Stimulated activated CD4-positive, alpha-beta T cell treated with anti-CD3 and anti-CD28 coated beads, Interleukin-15, amount 100 ng/mL, for 24 hours (primary cell): Measurements from ENCODE around the gene FPGS.
"Not testable (repeated sequence)": the region's sequence is repeated elsewhere in the genome, so short reads cannot be mapped to it uniquely, and the experiment has no call there.

Source experiments
- DNase-seq: peaks from one replicate; pipeline ENCODE4 v3.0.0-alpha.2; 2020

Gene FPGS

GRCh38 chr9:127771570-127772189 is 31.0 kb upstream of the FPGS start:
- no peak for DNase-seq

- no peak for DNase-seq
Measured at GRCh38 chr9:127772603-127773002, 30.1 kb upstream of the FPGS start.

- no peak for DNase-seq
Measured at GRCh38 chr9:127773272-127773671, 29.4 kb upstream of the FPGS start.

- no peak for DNase-seq
Measured at GRCh38 chr9:127773981-127774380, 28.7 kb upstream of the FPGS start.

GRCh38 chr9:127776195-127776923 is 26.3 kb upstream of the FPGS start:
- peak; percentile 84 for DNase-seq

GRCh38 chr9:127776924-127777289 is 25.8 kb upstream of the FPGS start:
- peak; percentile 32 for DNase-seq

- no peak for DNase-seq
Measured at GRCh38 chr9:127777368-127777980, 25.2 kb upstream of the FPGS start.

GRCh38 chr9:127778280-127779135 is 24.2 kb upstream of the FPGS start, which contains the start of gene SH2D3C:
Gene SH2D3C (minus strand): TSS chr9:127778666. CDS start chr9:127778627, 39 bp downstream.
- DNase-seq, result peak; percentile 65

GRCh38 chr9:127779136-127779981 is 23.3 kb upstream of the FPGS start:
- peak; percentile 76 for DNase-seq

- no peak for DNase-seq
Measured at GRCh38 chr9:127780126-127780885, 22.4 kb upstream of the FPGS start.

GRCh38 chr9:127780909-127781308 is 21.8 kb upstream of the FPGS start:
- not testable (repeated sequence) for DNase-seq

GRCh38 chr9:127781806-127782205 is 20.9 kb upstream of the FPGS start:
- no peak for DNase-seq

GRCh38 chr9:127783111-127784008 is 19.3 kb upstream of the FPGS start:
- DNase-seq, result peak; percentile 80

GRCh38 chr9:127785023-127785932 is 17.4 kb upstream of the FPGS start:
- DNase-seq, result peak; percentile 89

GRCh38 chr9:127785933-127786772 is 16.5 kb upstream of the FPGS start, which contains the start of gene CDK9:
Gene CDK9 (plus strand): TSS chr9:127786034. CDS start chr9:127786149, 115 bp downstream.
- DNase-seq, result peak; percentile 94

GRCh38 chr9:127786773-127787104 is 15.9 kb upstream of the FPGS start:
- DNase-seq, result no peak

GRCh38 chr9:127788337-127789011 is 14.2 kb upstream of the FPGS start:
- peak; percentile 89 for DNase-seq

GRCh38 chr9:127789179-127789578 is 13.5 kb upstream of the FPGS start:
- DNase-seq, result no peak
